GM12878 (cell line): ENCODE data around the gene MFSD11. TPM values are rescaled to one million over a fixed set of nuclear protein-coding genes. Genes with fewer than 3 reads are reported as not detected.

Source experiments
- ATAC-seq: fragments of 200-7000 bp; cut with Tn5 transposase; 3 replicates; pipeline ENCODE4 v1.9.1; 2020; ENCODE audit warnings: mild to moderate bottlenecking, moderate library complexity
- BruUV-seq: library from RNA; stranded (reverse); fragments of 400-500 nt; replicated peaks from 2 replicates; lab custom pipeline; 2021; lab: Mats Ljungman, UMichigan
- CTCF ChIA-PET: fragments of 300-600 bp; sonication (Branson Sonifier 250); formaldehyde crosslinking; extraction: SDS; loops from one replicate; lab custom pipeline; 2021; ENCODE audit warnings: inconsistent platforms; lab: Yijun Ruan, JAX
- POLR2A ChIA-PET: fragments of 350-600 bp; formaldehyde crosslinking; extraction: SDS; loops from one replicate; lab custom pipeline; 2021; ENCODE audit warnings: inconsistent platforms; lab: Charles Lee
- RAD21 ChIA-PET: fragments of 300-600 bp; sonication (Branson Sonifier 250); formaldehyde crosslinking; loops from one replicate; lab custom pipeline; 2023; ENCODE audit warnings: antibody characterized with exemption; ENCODE audit not compliant: unreplicated experiment; lab: Charles Lee
- SMC1A ChIA-PET: fragments of 300-600 bp; sonication (Branson Sonifier 250); formaldehyde crosslinking; loops from one replicate; lab custom pipeline; 2023; ENCODE audit not compliant: unreplicated experiment, uncharacterized antibody; lab: Charles Lee
- DNase-seq: peaks from one replicate; pipeline ENCODE4 v3.0.0-alpha.2; 2011; ENCODE audit warnings: low read depth, low spot score
- FAIRE-seq: peaks from 3 replicates; lab custom pipeline; 2011; peaks lifted over from hg19 to GRCh38; lab: Jason Lieb, UNC
- H2AFZ ChIP-seq: 2 replicates; pipeline ENCODE4 v1.6.0; 2011; ENCODE audit warnings: low read depth, low read length, control low read depth; ENCODE audit not compliant: control insufficient read depth
- H3K27ac ChIP-seq: 2 replicates; pipeline ENCODE4 v1.5.1; 2011; ENCODE audit warnings: control low read depth; ENCODE audit not compliant: control insufficient read depth, insufficient read depth
- H3K27me3 ChIP-seq, 2 experiments: replicated peaks in 1 of 2; 2 replicates each; pipeline versions ENCODE4 v1.6.0 to v1.6.1; 2011; ENCODE audit warnings: low read length in 1 of 2; ENCODE audit not compliant: control insufficient read depth in 2 of 2, insufficient read depth in 2 of 2
- H3K36me3 ChIP-seq, 2 experiments: 2 replicates each; pipeline ENCODE4 v1.5.1; 2011; ENCODE audit warnings: low read length in 1 of 2; ENCODE audit not compliant: control insufficient read depth in 2 of 2, insufficient read depth in 2 of 2
- H3K4me1 ChIP-seq: 2 replicates; pipeline ENCODE4 v1.6.1; 2011; ENCODE audit warnings: mild to moderate bottlenecking, low read length, moderate library complexity, mixed read lengths; ENCODE audit not compliant: control insufficient read depth, insufficient read depth
- H3K4me2 ChIP-seq: 2 replicates; pipeline ENCODE4 v1.6.0; 2011; ENCODE audit warnings: control low read depth; ENCODE audit not compliant: control insufficient read depth, insufficient read depth
- H3K4me3 ChIP-seq: fragments of 200-600 bp; sonication (generic); 2 replicates; pipeline ENCODE4 v1.5.1; 2016
- H3K79me2 ChIP-seq: 2 replicates; pipeline ENCODE4 v1.6.0; 2011; ENCODE audit warnings: low read length; ENCODE audit not compliant: control insufficient read depth, insufficient read depth
- H3K9ac ChIP-seq: 2 replicates; pipeline ENCODE4 v1.8.0; 2011; ENCODE audit warnings: low read length, control low read depth, mixed read lengths; ENCODE audit not compliant: control insufficient read depth, insufficient read depth
- H3K9me3 ChIP-seq: replicated peaks from 3 replicates; pipeline ENCODE4 v1.5.1; 2011; ENCODE audit warnings: mild to moderate bottlenecking, low read length; ENCODE audit not compliant: control insufficient read depth, insufficient read depth
- H4K20me1 ChIP-seq: 2 replicates; pipeline ENCODE4 v1.6.0; 2011; ENCODE audit not compliant: control insufficient read depth, insufficient read depth
- BCL11A ChIP-seq: IDR thresholded peaks from 2 replicates; pipeline ENCODE4 v1.6.1; 2011; ENCODE audit warnings: low read depth, low read length
- CBX5 ChIP-seq: sonication (generic); IDR thresholded peaks from 2 replicates; pipeline ENCODE4 v1.6.1; 2016; ENCODE audit warnings: low read depth, moderate library complexity, mild to moderate bottlenecking, inconsistent platforms
- KLF5 ChIP-seq: fragments of 450-650 bp; IDR thresholded peaks from 2 replicates; pipeline ENCODE4 v1.6.1; 2014; ENCODE audit warnings: mild to moderate bottlenecking; ENCODE audit not compliant: partially characterized antibody
- MLLT1 ChIP-seq: fragments of 450-650 bp; IDR thresholded peaks from 2 replicates; pipeline ENCODE4 v1.6.1; 2016; ENCODE audit warnings: mild to moderate bottlenecking
- MTA2 ChIP-seq: fragments of 450-650 bp; IDR thresholded peaks from 2 replicates; pipeline ENCODE4 v1.6.1; 2016; ENCODE audit warnings: low read depth, mild to moderate bottlenecking, moderate library complexity
- MYB ChIP-seq: fragments of 150-350 bp; IDR thresholded peaks from 2 replicates; pipeline ENCODE4 v1.6.1; 2014; ENCODE audit warnings: mild to moderate bottlenecking, low read depth, low read length, borderline replicate concordance
- RB1 ChIP-seq: fragments of 450-650 bp; formaldehyde crosslinking; IDR thresholded peaks from 2 replicates; pipeline ENCODE4 v1.6.1; 2017; ENCODE audit warnings: mild to moderate bottlenecking, borderline replicate concordance
- SRF ChIP-seq, 2 experiments: IDR thresholded peaks; 2 replicates each; pipeline ENCODE4 v1.6.1; 2011; ENCODE audit warnings: low read depth in 2 of 2, low read length in 2 of 2, mild to moderate bottlenecking in 1 of 2, moderate library complexity in 1 of 2
- ZNF384 ChIP-seq: IDR thresholded peaks from 2 replicates; pipeline ENCODE4 v1.6.1; 2012; ENCODE audit warnings: low read depth, mild to moderate bottlenecking, low read length, improper control_type of control experiment, borderline replicate concordance
- WGBS: methylation state at CpG from one replicate; pipeline ENCODE4 v1.1.6; 2016; ENCODE audit warnings: low lambda C conversion rate; ENCODE audit not compliant: insufficient replicate concordance, insufficient coverage; ENCODE audit errors: missing lambda C conversion rate; 5-methylcytosine and 5-hydroxymethylcytosine counted together
- in situ Hi-C: fragments of 300-500 bp; cut with MboI; formaldehyde crosslinking; loops from 9 replicates; pipeline ENCODE4 v1.14.3; 2018; ENCODE audit warnings: mixed read lengths
- intact Hi-C: fragments of 100-400 bp; cut with micrococcal nuclease; formaldehyde crosslinking; loops from one replicate; pipeline ENCODE4 v1.14.2; 2022; ENCODE audit not compliant: unreplicated experiment
- polyA plus RNA-seq, 11 experiments: library from polyadenylated mRNA; depleted of rRNA in 4 of 11; unstranded in 6 of 11; stranded (reverse) in 5 of 11; fragments of >200 nt; fragmentation: Nextera tagmentation in 4 of 11; fragmentation: Illumina TruSeq in 1 of 11; extraction: Ambion mirVana in 4 of 11; extraction: Trizol in 1 of 11; gene quantifications; 1 replicate in 1 of 11; 2 replicates in 10 of 11; pipeline versions ENCODE4 v1.2.1 to v1.2.3, GENCODE V29; 2011 to 2016; ENCODE audit warnings: inconsistent platforms in 2 of 11, missing spikeins in 2 of 11, low read depth in 1 of 11
- total RNA-seq, 4 experiments: library from RNA; depleted of rRNA in 3 of 4; stranded (reverse); fragments of >200 nt in 3 of 4; fragmentation: Illumina TruSeq in 1 of 4; extraction: Trizol in 1 of 4; gene quantifications; 2 replicates each; pipeline versions ENCODE4 v1.2.1 to v1.2.3, GENCODE V29; 2013 to 2021
- TF ChIP-seq, protein P1 (sequence below): IDR thresholded peaks from 2 replicates; pipeline ENCODE4 v1.6.1; 2012; ENCODE audit warnings: low read depth, low read length, improper control_type of control experiment
- TF ChIP-seq, protein P2 (sequence below): fragments of 450-650 bp; IDR thresholded peaks from 2 replicates; pipeline ENCODE4 v1.6.1; 2017; ENCODE audit warnings: antibody characterized with exemption, mild to moderate bottlenecking, moderate library complexity
- TF ChIP-seq, protein P3 (sequence below): fragments of 450-650 bp; IDR thresholded peaks from 2 replicates; pipeline ENCODE4 v1.6.1; 2017; ENCODE audit warnings: mild to moderate bottlenecking, moderate library complexity

Gene MFSD11
- total and polyA plus RNA-seq, 10 of the 15 experiments (the other 5 are each of a cell fraction or from before 2014, with no cell fraction given): 11.0 to 19.4 (median 15.5) TPM

GRCh38 chr17:76727745-76728456, 10.0 kb upstream of the MFSD11 start:
- in situ Hi-C loops (no loop called here), intact Hi-C loops (loop anchor here (1.0 to 5.0 kb wide), 2 partner anchors 7 to 109 kb away; no protein-coding TSS in a partner anchor)
- H3K27me3 ChIP-seq: no peaks in the 10 kb centered on the region
- peak overlapping the region; percentile 98 for H3K27ac ChIP-seq
- BruUV-seq: no TSS peak
- no peak for TF ChIP-seq BCL11A
- TF ChIP-seq MLLT1: peak; percentile 88
- no peak for TF ChIP-seq RB1
- no peak for TF ChIP-seq MYB
- TF ChIP-seq MTA2: no peak
- peak; percentile 58 for TF ChIP-seq ZNF384
- TF ChIP-seq, protein P1, sequence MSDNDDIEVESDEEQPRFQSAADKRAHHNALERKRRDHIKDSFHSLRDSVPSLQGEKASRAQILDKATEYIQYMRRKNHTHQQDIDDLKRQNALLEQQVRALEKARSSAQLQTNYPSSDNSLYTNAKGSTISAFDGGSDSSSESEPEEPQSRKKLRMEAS: 0 out of 2 replicates have a peak, but pooled peaks have one; percentile 21
- TF ChIP-seq, protein P2, sequence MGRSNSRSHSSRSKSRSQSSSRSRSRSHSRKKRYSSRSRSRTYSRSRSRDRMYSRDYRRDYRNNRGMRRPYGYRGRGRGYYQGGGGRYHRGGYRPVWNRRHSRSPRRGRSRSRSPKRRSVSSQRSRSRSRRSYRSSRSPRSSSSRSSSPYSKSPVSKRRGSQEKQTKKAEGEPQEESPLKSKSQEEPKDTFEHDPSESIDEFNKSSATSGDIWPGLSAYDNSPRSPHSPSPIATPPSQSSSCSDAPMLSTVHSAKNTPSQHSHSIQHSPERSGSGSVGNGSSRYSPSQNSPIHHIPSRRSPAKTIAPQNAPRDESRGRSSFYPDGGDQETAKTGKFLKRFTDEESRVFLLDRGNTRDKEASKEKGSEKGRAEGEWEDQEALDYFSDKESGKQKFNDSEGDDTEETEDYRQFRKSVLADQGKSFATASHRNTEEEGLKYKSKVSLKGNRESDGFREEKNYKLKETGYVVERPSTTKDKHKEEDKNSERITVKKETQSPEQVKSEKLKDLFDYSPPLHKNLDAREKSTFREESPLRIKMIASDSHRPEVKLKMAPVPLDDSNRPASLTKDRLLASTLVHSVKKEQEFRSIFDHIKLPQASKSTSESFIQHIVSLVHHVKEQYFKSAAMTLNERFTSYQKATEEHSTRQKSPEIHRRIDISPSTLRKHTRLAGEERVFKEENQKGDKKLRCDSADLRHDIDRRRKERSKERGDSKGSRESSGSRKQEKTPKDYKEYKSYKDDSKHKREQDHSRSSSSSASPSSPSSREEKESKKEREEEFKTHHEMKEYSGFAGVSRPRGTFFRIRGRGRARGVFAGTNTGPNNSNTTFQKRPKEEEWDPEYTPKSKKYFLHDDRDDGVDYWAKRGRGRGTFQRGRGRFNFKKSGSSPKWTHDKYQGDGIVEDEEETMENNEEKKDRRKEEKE: no peak
- 0 out of 2 replicates have a peak, but pooled peaks have one; percentile 11 for TF ChIP-seq CBX5
- TF ChIP-seq, protein P3, sequence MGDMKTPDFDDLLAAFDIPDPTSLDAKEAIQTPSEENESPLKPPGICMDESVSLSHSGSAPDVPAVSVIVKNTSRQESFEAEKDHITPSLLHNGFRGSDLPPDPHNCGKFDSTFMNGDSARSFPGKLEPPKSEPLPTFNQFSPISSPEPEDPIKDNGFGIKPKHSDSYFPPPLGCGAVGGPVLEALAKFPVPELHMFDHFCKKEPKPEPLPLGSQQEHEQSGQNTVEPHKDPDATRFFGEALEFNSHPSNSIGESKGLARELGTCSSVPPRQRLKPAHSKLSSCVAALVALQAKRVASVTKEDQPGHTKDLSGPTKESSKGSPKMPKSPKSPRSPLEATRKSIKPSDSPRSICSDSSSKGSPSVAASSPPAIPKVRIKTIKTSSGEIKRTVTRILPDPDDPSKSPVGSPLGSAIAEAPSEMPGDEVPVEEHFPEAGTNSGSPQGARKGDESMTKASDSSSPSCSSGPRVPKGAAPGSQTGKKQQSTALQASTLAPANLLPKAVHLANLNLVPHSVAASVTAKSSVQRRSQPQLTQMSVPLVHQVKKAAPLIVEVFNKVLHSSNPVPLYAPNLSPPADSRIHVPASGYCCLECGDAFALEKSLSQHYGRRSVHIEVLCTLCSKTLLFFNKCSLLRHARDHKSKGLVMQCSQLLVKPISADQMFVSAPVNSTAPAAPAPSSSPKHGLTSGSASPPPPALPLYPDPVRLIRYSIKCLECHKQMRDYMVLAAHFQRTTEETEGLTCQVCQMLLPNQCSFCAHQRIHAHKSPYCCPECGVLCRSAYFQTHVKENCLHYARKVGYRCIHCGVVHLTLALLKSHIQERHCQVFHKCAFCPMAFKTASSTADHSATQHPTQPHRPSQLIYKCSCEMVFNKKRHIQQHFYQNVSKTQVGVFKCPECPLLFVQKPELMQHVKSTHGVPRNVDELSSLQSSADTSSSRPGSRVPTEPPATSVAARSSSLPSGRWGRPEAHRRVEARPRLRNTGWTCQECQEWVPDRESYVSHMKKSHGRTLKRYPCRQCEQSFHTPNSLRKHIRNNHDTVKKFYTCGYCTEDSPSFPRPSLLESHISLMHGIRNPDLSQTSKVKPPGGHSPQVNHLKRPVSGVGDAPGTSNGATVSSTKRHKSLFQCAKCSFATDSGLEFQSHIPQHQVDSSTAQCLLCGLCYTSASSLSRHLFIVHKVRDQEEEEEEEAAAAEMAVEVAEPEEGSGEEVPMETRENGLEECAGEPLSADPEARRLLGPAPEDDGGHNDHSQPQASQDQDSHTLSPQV: no peak
- TF ChIP-seq KLF5: no peak
- TF ChIP-seq SRF (IDR thresholded peaks at IDR 0.05; ENCODE audit: low read depth in 2 of 2, low read length in 2 of 2): 0 out of 4 replicates have a peak, but pooled peaks of 1 of the 2 experiments have one; percentile 52
- peak; percentile 31 for DNase-seq
- CTCF ChIA-PET: interaction anchor here (0.6 to 7.2 kb wide), 15 partner anchors 8 to 544 kb away, joined by 3 to 65 read pairs (median 4); partner anchors contain the start of genes MFSD11 and SRSF2
- peak; percentile 4; the same call in 2 of the 3 replicates for ATAC-seq
- H3K9me3 ChIP-seq: no peaks in the 10 kb centered on the region
- SMC1A ChIA-PET: interaction anchor here (0.6 to 1.8 kb wide), 5 partner anchors 8 to 332 kb away, joined by 3 to 10 read pairs (median 4); partner anchors contain the start of gene MFSD11
- H3K4me2 ChIP-seq: peak overlapping the region; percentile 45
- peak; percentile 41 for FAIRE-seq
- peak overlapping the region; percentile 80 for H3K4me3 ChIP-seq
- peaks cover 1 to 22% of the 10 kb centered on the region in 2 experiments for H3K36me3 ChIP-seq
- peaks cover 81% of the 10 kb centered on the region for H3K79me2 ChIP-seq
- POLR2A ChIA-PET: interaction anchor here (0.6 to 4.4 kb wide), 9 partner anchors 9 to 727 kb away, joined by 3 to 60 read pairs (median 3); partner anchors contain the start of genes MFSD11 and SRSF2
- peak overlapping the region; percentile 98 for H3K9ac ChIP-seq
- H2AFZ ChIP-seq: no peak overlapping the region
- H4K20me1 ChIP-seq: no peaks in the 10 kb centered on the region
- RAD21 ChIA-PET: interaction anchor here (0.7 to 1.8 kb wide), 5 partner anchors 10 to 114 kb away, joined by 3 to 12 read pairs (median 3); partner anchors contain the start of genes MFSD11 and SRSF2
- no peaks in the 10 kb centered on the region; the same call in 1 of the 2 replicates for H3K4me1 ChIP-seq
- WGBS: 1% methylated on average over 18 of the region's 18 CpGs
